ENCODE measurements around the gene TGIF2.

Gene TGIF2

GRCh38 chr20:36573103-36573797 lies at the start of gene TGIF2:
TSS of gene TGIF2 (plus strand) at chr20:36573597. CDS start at chr20:36578775, 5,178 bp downstream.
- DNase-seq (ENCODE audit: extremely low read depth in 1 of 2, low read depth in 1 of 2): peak; percentile 81 to 92

- DNase-seq (ENCODE audit: extremely low read depth in 1 of 2, low read depth in 1 of 2): no peak
Measured at GRCh38 chr20:36525620-36526365, 47.6 kb upstream of the TGIF2 start.

DNA sequence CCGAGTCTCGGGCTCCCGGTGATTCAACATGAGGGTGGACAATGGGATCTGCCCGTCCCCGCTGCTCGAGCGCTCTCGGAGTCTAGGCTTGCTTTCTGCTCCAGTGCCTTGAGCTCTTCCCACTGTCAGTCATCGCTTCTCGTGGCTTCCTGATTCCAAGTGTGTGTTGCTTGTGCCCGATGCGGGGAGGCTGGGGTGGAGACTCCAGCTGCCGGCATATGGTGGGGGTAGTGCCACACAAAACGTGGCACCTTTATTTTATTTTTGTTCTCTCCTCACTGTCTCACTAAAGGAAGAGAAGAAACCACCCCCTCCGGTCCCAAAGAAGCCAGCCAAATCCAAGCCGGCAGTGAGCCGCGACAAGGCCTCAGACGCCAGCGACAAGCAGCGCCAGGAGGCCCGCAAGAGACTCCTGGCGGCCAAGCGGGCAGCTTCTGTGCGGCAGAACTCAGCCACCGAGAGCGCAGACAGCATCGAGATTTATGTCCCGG lies 46.8 kb upstream of the TGIF2 start:
- DNase-seq (ENCODE audit: extremely low read depth in 1 of 2, low read depth in 1 of 2): no peak

- DNase-seq (ENCODE audit: extremely low read depth in 1 of 2, low read depth in 1 of 2): no peak
Measured at GRCh38 chr20:36527331-36528125, 45.9 kb upstream of the TGIF2 start.

GRCh38 chr20:36528176-36528874 lies 45.1 kb upstream of the TGIF2 start:
- no peak for DNase-seq (ENCODE audit: extremely low read depth in 1 of 2, low read depth in 1 of 2)

GRCh38 chr20:36528875-36529417 lies 44.5 kb upstream of the TGIF2 start:
- DNase-seq (ENCODE audit: extremely low read depth in 1 of 2, low read depth in 1 of 2): no peak

DNA sequence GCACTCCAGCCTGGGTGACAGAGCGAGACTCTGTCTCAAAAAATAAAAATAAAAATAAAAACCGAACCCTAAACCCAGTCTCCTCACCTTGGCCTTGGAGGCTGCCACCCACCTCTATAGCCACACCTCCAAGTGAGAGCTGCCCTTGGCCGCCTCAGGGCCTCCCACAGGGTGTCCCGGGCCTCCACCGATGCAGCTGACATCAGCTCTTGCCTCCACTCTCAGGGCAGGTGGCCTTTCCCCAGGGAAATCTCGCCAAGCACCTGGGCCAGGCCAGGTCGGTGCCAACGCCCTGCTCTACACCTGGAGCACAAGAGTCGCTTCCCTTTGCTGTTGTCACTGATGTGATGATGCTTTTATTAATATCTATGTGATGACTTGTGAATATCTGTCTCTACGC lies 41.0 kb upstream of the TGIF2 start:
- DNase-seq (ENCODE audit: extremely low read depth in 1 of 2, low read depth in 1 of 2): no peak

GRCh38 chr20:36532822-36533221 lies 40.6 kb upstream of the TGIF2 start:
- DNase-seq (ENCODE audit: extremely low read depth in 1 of 2, low read depth in 1 of 2): no peak

DNA sequence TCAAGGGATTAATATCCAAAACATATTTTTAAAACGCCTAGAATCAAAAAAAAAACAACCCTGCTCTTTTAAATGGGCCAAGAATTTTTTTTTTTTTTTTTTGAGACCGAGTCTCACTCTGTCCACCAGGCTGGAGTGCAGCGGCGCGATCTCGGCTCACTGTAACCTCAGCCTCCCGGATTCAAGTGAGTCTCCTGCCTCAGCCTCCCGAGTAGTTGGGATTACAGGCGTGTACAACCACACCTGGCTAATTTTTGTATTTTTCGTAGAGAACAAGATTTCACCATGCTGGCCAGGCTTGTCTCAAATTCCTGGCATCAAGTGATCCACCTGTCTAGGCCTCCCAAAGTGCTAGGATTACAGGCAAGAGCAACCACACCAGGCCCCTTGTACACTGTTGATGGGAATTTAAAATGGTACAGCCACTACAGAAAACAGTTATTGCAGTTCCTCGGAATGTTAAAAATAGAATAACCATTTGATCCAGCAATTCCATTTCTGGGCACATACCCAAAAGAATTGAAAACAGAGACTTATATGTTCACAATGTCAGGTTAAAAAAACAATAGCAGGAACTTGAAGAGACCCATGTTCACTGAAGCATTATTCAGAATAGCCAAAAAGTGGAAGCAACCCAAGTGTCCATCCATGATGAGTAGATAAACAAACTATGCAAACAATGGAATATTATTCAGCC lies 35.2 kb upstream of the TGIF2 start:
- no peak for DNase-seq (ENCODE audit: extremely low read depth in 1 of 2, low read depth in 1 of 2)

- no peak for DNase-seq (ENCODE audit: extremely low read depth in 1 of 2, low read depth in 1 of 2)
Measured at GRCh38 chr20:36540551-36541211, 32.7 kb upstream of the TGIF2 start.

DNA sequence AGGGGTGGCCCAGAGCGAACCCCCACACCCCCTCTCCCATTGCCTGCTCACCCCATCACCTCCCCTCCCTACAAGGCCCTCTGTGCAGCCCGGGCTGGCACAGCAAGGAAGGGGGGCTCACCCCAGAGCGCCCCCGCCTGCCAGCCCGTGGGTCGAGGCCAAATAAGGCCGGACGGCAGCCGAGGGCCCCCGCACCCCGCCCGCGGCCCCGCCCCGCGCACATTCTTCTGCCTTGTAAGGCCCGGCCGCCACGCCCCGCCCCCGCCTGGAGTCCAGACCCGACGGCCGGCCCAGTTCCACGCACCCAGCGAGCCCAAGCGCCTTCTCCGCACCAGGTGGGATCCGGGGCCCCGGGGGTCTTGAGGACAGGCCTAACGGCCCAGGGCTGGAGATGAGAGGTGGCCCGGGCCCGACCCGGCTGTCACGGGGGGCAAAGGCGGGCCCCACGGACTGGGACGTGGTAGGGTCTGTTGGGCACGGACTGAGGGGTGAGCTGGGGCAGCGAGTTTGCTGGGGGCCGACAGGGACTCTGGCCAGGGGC lies 32.1 kb upstream of the TGIF2 start, which contains the start of gene MYL9:
Gene MYL9 (plus strand): TSS at position 293 of the 541 bp plus-strand sequence. CDS start 3,366 bp downstream, outside the sequence.
- no peak for DNase-seq (ENCODE audit: extremely low read depth in 1 of 2, low read depth in 1 of 2)

DNA sequence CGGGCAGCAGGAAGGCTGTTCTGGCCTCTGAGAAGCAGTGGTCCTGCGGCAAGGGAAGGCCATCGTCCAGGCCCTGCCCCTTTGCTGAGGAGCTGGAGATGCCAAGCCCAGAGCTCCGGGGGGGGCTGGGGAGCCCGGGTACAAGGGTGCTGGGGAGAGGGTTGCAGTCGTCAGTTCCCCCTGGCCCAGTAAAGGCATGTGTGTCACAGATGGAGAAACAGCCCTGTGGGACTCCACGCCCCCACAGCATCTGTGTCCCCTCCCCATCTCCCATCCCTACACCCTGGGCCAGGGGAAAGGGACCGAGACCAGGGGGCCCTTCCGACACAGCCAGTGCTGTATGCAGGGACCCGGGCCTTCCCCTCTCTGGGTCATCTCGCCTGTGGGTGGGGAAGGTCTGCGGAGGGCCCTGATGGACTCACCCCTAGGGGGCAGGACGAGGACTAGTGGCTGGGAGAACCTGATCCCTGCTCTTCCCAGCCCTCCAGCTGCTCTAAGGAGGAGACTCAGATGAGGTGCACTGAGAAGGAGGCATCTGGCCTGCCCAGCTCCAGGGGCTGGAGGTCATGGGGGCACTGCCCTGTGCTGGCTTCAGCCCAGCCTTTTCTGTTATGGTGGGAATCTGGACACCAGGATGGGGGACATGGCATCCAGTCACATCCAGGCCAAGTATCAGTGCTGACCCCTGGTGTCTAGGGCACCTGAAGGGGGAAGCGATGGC lies 31.5 kb upstream of the TGIF2 start:
- no peak for DNase-seq (ENCODE audit: extremely low read depth in 1 of 2, low read depth in 1 of 2)

GRCh38 chr20:36542516-36543183 lies 30.7 kb upstream of the TGIF2 start:
- no peak for DNase-seq (ENCODE audit: extremely low read depth in 1 of 2, low read depth in 1 of 2)

DNA sequence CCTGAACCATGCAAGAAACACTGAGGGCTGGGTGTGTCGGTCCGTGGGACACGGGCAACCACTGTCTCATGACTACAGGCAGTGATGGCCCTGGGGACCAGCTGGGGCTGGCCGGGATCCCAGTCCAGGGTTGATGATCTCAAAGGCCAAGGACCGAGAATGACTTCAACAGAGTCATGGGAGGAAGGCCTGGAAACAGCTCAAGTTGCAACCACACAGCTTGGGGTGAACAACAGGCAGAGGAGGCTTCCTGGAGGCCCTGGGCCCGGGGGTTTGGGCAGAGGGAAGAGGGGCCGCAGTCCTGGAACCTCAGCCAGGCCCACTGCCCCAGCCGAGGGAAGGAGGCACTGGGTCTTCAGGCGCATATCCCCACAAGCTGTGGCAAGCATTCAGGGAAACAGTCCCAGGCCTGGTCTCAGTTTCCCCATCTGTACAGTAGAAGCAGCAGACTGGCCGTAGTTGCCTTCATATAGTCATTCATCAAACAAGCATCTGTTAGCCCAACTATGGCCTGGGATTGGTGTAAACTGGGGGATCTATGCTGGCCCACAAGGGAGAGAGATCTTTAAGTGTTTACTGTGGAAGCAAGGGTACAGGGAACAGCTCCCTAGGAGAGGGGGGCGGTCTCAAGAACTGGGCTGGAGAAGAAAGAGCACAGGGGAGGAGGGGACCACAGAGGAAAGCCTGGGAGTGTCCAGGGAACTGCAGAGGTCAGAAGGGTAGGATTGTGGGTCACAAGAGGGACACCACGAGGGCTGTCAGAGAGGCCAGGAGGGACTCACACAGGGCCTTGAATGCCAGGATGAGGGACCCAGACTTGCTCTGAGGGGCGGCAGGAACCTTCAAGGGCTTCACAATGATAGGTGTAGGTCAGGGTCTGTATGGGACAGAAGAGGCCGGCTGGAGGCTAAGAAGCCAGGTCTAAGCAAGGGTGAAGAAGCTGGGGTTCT lies 29.9 kb upstream of the TGIF2 start:
- DNase-seq (ENCODE audit: extremely low read depth in 1 of 2, low read depth in 1 of 2): no peak

- DNase-seq (ENCODE audit: extremely low read depth in 1 of 2, low read depth in 1 of 2): no peak
Measured at GRCh38 chr20:36544134-36545018, 29.0 kb upstream of the TGIF2 start.

Data from stimulated activated CD8-positive, alpha-beta memory T cell treated with anti-CD3 and anti-CD28 coated beads, Interleukin-7, amount 100 ng/mL, for 48 hours (primary cell).